Stomach (tissue), 9 donors: ENCODE results near the gene SCYGR1. TPM values are rescaled to one million over a fixed set of nuclear protein-coding genes. Genes with fewer than 3 reads are reported as not detected.

Source experiments
- DNase-seq, 2 donors: peaks; one replicate each; pipeline versions ENCODE4 v3.0.0 to v3.0.0-alpha.2; 2013 to 2019
- H3K27ac ChIP-seq, 5 donors: fragments of 200-600 bp in 4 of 5; sonication (generic) in 4 of 5; one replicate each; pipeline ENCODE4 v1.5.1; 2013 to 2019; ENCODE audit warnings: mild to moderate bottlenecking in 1 of 5, moderate library complexity in 1 of 5
- H3K27me3 ChIP-seq, 3 donors: fragments of 200-600 bp; sonication (generic); one replicate each; pipeline ENCODE4 v1.5.1; 2017 to 2019; ENCODE audit warnings: mixed run types in 1 of 3
- H3K36me3 ChIP-seq, 4 donors: fragments of 200-600 bp; sonication (generic); 1 replicate in 3 of 4; 2 replicates in 1 of 4; pipeline ENCODE4 v1.5.1; 2016 to 2019
- H3K4me1 ChIP-seq, 4 donors: fragments of 200-600 bp; sonication (generic); one replicate each; pipeline ENCODE4 v1.5.1; 2016 to 2019
- H3K4me3 ChIP-seq, 4 donors: fragments of 200-600 bp; sonication (generic) in 3 of 4; one replicate each; pipeline ENCODE4 v1.5.1; 2016 to 2019; ENCODE audit warnings: mild to moderate bottlenecking in 1 of 4
- H3K9me3 ChIP-seq, 4 donors: fragments of 200-600 bp; sonication (generic); one replicate each; pipeline ENCODE4 v1.5.1; 2016 to 2019
- CTCF ChIP-seq, 7 experiments: fragments of 450-650 bp in 4 of 7; fragments of 200-600 bp in 3 of 7; sonication (generic) in 3 of 7; IDR thresholded peaks; one replicate each; pipeline ENCODE4 v1.5.1; 2016 to 2019; ENCODE audit warnings: antibody characterized with exemption in 7 of 7, control low read depth in 2 of 7, mild to moderate bottlenecking in 1 of 7
- EP300 ChIP-seq: sonication (generic); formaldehyde crosslinking; IDR thresholded peaks from one replicate; pipeline ENCODE4 v1.6.1; 2017; ENCODE audit warnings: antibody characterized with exemption
- POLR2A ChIP-seq, 4 donors: fragments of 450-650 bp; IDR thresholded peaks; one replicate each; pipeline ENCODE4 v1.6.1; 2016; ENCODE audit warnings: antibody characterized with exemption in 4 of 4, control low read depth in 2 of 4, mild to moderate bottlenecking in 1 of 4, moderate library complexity in 1 of 4
- POLR2AphosphoS5 ChIP-seq, 3 donors: sonication (generic); formaldehyde crosslinking; IDR thresholded peaks; one replicate each; pipeline ENCODE4 v1.6.1; 2016; ENCODE audit warnings: antibody characterized with exemption in 3 of 3
- WGBS, 5 donors: extraction: QIAGEN DNeasy Blood & Tissue Kit in 3 of 5; methylation state at CpG; one replicate each; pipeline versions ENCODE4 v1.1.5 to v1.1.7; 2013 to 2018; 5-methylcytosine and 5-hydroxymethylcytosine counted together
- intact Hi-C: fragments of 100-400 bp; cut with DNase I; formaldehyde crosslinking; loops from one replicate; pipeline ENCODE4 v1.15.1; 2023; ENCODE audit warnings: low total_unique reads
- polyA plus RNA-seq, 3 donors: library from polyadenylated mRNA; stranded (reverse); fragments of 200-250 nt; gene quantifications; one replicate each; pipeline ENCODE4 v1.2.3, GENCODE V29; 2013
- total RNA-seq, 5 donors: library from RNA; depleted of rRNA; stranded (reverse); fragments of >200 nt; gene quantifications; one replicate each; pipeline versions ENCODE4 v1.1.0 to v1.2.3, GENCODE V29; 2014 to 2016
- donor health status: healthy with polysubstance abuse.
- donor health status: Bipolar disorder and iron deficiency.
- donor health status: healthy.

The SCYGR1 gene
- total and polyA plus RNA-seq, 8 donors = not detected

GRCh38 chr2:227390468-227391256 is 2.9 kb upstream of the SCYGR1 start:
- no peaks in the 10 kb centered on the region for H3K36me3 ChIP-seq
- 72 to 78% (median 76%) methylated on average over 17 of the region's 17 CpGs for WGBS, 5 donors
- TF ChIP-seq POLR2A (IDR thresholded peaks at IDR 0.05) (no peak), POLR2AphosphoS5 (IDR thresholded peaks at IDR 0.05) (no peak), EP300 (no peak), CTCF (IDR thresholded peaks at IDR 0.05) (no peak)
- DNase-seq = no peak
- intact Hi-C loops = no loop called here
- no peak overlapping the region for H3K4me3 ChIP-seq
- no peaks in the 10 kb centered on the region for H3K4me1 ChIP-seq
- H3K9me3 ChIP-seq = no peaks in the 10 kb centered on the region
- H3K27ac ChIP-seq = no peak overlapping the region
- H3K27me3 ChIP-seq = no peaks in the 10 kb centered on the region

GRCh38 chr2:227389661-227390060 is 1.9 kb upstream of the SCYGR1 start:
- intact Hi-C loops = no loop called here
- no peaks in the 10 kb centered on the region for H3K36me3 ChIP-seq
- no peak for DNase-seq

DNA sequence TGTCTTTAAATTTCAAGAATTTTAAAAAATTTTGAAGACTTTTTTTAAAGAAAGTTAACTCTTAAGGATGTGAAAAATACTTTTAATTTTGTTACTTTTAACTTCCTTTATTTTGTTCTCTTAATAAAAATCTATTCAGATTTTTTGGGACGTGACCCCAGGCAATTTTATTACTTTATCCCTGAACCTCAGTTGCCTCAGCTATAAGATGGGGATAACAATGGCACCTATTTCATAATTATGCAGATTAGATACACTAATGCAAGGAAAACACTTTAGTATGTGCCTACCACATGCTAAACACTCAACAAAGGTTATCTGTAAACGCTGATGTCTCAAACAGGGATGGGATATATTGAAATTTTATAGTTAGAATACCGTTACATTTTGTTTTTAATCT is 1.5 kb upstream of the SCYGR1 start:
- intact Hi-C loops = no loop called here
- no peak for DNase-seq
- H3K4me3 ChIP-seq = no peak overlapping the region

More at GRCh38 chr2:227389661-227390060, 1.9 kb upstream of the SCYGR1 start:
- WGBS, 5 donors = 96 to 98% (median 97%) methylated on average over 7 of the region's 7 CpGs
- Histone ChIP-seq H3K27ac (no peak overlapping the region), H3K9me3 (no peaks in the 10 kb centered on the region), H3K27me3 (no peaks in the 10 kb centered on the region), H3K4me1 (no peaks in the 10 kb centered on the region), H3K4me3 (no peak overlapping the region)
- TF ChIP-seq POLR2A (IDR thresholded peaks at IDR 0.05) (no peak), POLR2AphosphoS5 (IDR thresholded peaks at IDR 0.05) (no peak), EP300 (no peak), CTCF (IDR thresholded peaks at IDR 0.05) (no peak)

DNA sequence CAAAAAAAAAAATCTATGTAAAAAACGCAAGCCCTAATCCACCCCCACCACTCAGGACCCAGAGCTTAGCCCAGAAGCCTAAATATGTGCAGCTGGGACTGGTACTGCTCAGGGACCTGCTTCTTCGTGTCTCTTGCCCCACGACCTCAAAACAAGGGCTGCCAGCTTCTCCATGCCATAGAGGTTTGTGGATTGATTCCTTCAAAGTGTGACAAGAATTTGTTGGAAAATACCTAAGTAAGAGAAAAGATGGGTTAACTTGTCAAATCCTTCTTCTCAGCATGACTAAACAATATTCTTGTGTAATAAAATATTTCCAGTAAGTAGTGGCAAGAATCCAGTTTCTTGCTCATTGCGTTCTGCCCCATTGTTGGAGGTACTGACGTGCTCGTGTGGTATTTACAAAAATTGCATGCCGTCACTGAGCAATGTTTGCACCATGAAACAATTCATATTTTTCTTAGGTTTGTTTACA is 825 bp upstream of the SCYGR1 start:
- 72 to 82% (median 76%) methylated on average over 7 of the region's 7 CpGs for WGBS, 5 donors
- TF ChIP-seq POLR2A (IDR thresholded peaks at IDR 0.05) (no peak), EP300 (no peak), CTCF (IDR thresholded peaks at IDR 0.05) (no peak), POLR2AphosphoS5 (IDR thresholded peaks at IDR 0.05) (no peak)
- peaks cover 0 to 3% (median 0%) of the 10 kb centered on the region in 3 donors for H3K27me3 ChIP-seq
- H3K27ac ChIP-seq = no peak overlapping the region
- intact Hi-C loops = no loop called here
- H3K9me3 ChIP-seq = no peaks in the 10 kb centered on the region
- no peak for DNase-seq
- no peaks in the 10 kb centered on the region for H3K36me3 ChIP-seq
- H3K4me3 ChIP-seq = no peak overlapping the region
- H3K4me1 ChIP-seq = no peaks in the 10 kb centered on the region

More for the DNA sequence above, 1.5 kb upstream of the SCYGR1 start:
- Histone ChIP-seq H3K4me1 (no peaks in the 10 kb centered on the region), H3K9me3 (no peaks in the 10 kb centered on the region), H3K27ac (no peak overlapping the region), H3K27me3 (no peaks in the 10 kb centered on the region), H3K36me3 (no peaks in the 10 kb centered on the region)
- TF ChIP-seq POLR2A (IDR thresholded peaks at IDR 0.05) (no peak), CTCF (IDR thresholded peaks at IDR 0.05) (no peak), POLR2AphosphoS5 (IDR thresholded peaks at IDR 0.05) (no peak), EP300 (no peak)
- whole genome bisulfite sequencing, 5 donors = 75 to 89% (median 83%) methylated on average over 3 of the region's 3 CpGs
